ENCODE data around the gene ARHGAP44. TPM values are rescaled to one million over a fixed set of nuclear protein-coding genes. Genes with fewer than 3 reads are reported as not detected.

Gene ARHGAP44
- polyA plus RNA-seq, 1 donor from 2014 or later: 5.9 TPM

DNA sequence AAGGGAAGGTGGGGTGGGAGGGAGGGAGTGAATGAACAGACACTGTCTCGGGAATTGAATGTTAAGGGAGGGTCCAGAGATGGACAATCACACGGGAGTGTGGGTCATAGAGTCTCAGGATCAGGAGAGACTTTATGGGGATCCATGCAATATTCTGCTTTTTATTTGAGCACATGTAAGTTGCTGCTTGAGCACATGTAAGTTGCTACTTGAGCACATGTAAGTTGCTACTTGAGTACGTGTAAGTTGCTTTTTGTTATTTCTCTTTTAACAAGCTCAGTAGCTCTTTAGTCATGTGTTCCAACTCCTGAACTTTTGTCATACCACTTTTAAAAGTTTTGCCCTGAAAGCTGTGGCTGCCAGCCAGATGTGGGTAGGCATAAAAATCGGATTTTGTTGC lies 110.3 kb downstream of the ARHGAP44 start:
- Histone ChIP-seq H3K36me3 (ENCODE audit: insufficient read depth, low read length) (no peaks in the 10 kb centered on the region), H3K4me3 (ENCODE audit: low read length) (no peak overlapping the region), H4K20me1 (ENCODE audit: insufficient read depth) (no peaks in the 10 kb centered on the region), H3K9me2 (ENCODE audit: insufficient read depth, low read length) (no peaks in the 10 kb centered on the region), H3K27me3 (ENCODE audit: insufficient read depth, low read depth, low read length) (no peaks in the 10 kb centered on the region), H3K27ac (ENCODE audit: low read length) (no peak overlapping the region), H3K9ac (ENCODE audit: low read length) (no peak overlapping the region), H3K9me3 (ENCODE audit: low read length) (no peaks in the 10 kb centered on the region), H2AFZ (ENCODE audit: low read depth, low read length) (no peak overlapping the region), H3K4me2 (ENCODE audit: low read length) (no peak overlapping the region), H3F3A (ENCODE audit: insufficient read depth, low read length, poor library complexity, severe bottlenecking) (no peaks in the 10 kb centered on the region), H3K79me2 (replicated peaks; ENCODE audit: insufficient read depth, low read length) (no peaks in the 10 kb centered on the region)
- TF ChIP-seq TAF1 (IDR thresholded peaks at IDR 0.05; ENCODE audit: low read depth): no peak
- no peak for TF ChIP-seq POLR2AphosphoS5 (IDR thresholded peaks at IDR 0.05)
- TF ChIP-seq CTCF (IDR thresholded peaks at IDR 0.05; ENCODE audit: poor library complexity, severe bottlenecking): no peak
- TF ChIP-seq EZH2 (IDR thresholded peaks at IDR 0.05; ENCODE audit: borderline replicate concordance, insufficient read depth, low read length, poor library complexity, severe bottlenecking): no peak
- TF ChIP-seq, protein P1, sequence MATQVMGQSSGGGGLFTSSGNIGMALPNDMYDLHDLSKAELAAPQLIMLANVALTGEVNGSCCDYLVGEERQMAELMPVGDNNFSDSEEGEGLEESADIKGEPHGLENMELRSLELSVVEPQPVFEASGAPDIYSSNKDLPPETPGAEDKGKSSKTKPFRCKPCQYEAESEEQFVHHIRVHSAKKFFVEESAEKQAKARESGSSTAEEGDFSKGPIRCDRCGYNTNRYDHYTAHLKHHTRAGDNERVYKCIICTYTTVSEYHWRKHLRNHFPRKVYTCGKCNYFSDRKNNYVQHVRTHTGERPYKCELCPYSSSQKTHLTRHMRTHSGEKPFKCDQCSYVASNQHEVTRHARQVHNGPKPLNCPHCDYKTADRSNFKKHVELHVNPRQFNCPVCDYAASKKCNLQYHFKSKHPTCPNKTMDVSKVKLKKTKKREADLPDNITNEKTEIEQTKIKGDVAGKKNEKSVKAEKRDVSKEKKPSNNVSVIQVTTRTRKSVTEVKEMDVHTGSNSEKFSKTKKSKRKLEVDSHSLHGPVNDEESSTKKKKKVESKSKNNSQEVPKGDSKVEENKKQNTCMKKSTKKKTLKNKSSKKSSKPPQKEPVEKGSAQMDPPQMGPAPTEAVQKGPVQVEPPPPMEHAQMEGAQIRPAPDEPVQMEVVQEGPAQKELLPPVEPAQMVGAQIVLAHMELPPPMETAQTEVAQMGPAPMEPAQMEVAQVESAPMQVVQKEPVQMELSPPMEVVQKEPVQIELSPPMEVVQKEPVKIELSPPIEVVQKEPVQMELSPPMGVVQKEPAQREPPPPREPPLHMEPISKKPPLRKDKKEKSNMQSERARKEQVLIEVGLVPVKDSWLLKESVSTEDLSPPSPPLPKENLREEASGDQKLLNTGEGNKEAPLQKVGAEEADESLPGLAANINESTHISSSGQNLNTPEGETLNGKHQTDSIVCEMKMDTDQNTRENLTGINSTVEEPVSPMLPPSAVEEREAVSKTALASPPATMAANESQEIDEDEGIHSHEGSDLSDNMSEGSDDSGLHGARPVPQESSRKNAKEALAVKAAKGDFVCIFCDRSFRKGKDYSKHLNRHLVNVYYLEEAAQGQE (IDR thresholded peaks at IDR 0.05; ENCODE audit: borderline replicate concordance): no peak
- TF ChIP-seq SMC3 (conservative IDR thresholded peaks at IDR 0.05; ENCODE audit: poor library complexity): no peak
- no peak for TF ChIP-seq RAD21 (conservative IDR thresholded peaks at IDR 0.05)
- no peak for TF ChIP-seq EP300 (conservative IDR thresholded peaks at IDR 0.05; ENCODE audit: poor library complexity, severe bottlenecking)
- no peak for TF ChIP-seq MXI1 (conservative IDR thresholded peaks at IDR 0.05; ENCODE audit: poor library complexity, severe bottlenecking)

- no peaks in the 10 kb centered on the region for H3F3A ChIP-seq (ENCODE audit: insufficient read depth, low read length, poor library complexity, severe bottlenecking)
- no peaks in the 10 kb centered on the region for H4K20me1 ChIP-seq (ENCODE audit: insufficient read depth)
- no peak overlapping the region for H3K9ac ChIP-seq (ENCODE audit: low read length)
- H2AFZ ChIP-seq (ENCODE audit: low read depth, low read length): no peak overlapping the region
- H3K79me2 ChIP-seq (replicated peaks; ENCODE audit: insufficient read depth, low read length): no peaks in the 10 kb centered on the region
- no peaks in the 10 kb centered on the region for H3K9me2 ChIP-seq (ENCODE audit: insufficient read depth, low read length)
- H3K36me3 ChIP-seq (ENCODE audit: insufficient read depth, low read length): no peaks in the 10 kb centered on the region
- H3K27ac ChIP-seq (ENCODE audit: low read length): no peak overlapping the region
- H3K4me3 ChIP-seq (ENCODE audit: low read length): no peak overlapping the region
- no peak overlapping the region for H3K4me2 ChIP-seq (ENCODE audit: low read length)
- TF ChIP-seq EZH2 (IDR thresholded peaks at IDR 0.05; ENCODE audit: borderline replicate concordance, insufficient read depth, low read length, poor library complexity, severe bottlenecking): no peak
- TF ChIP-seq EP300 (conservative IDR thresholded peaks at IDR 0.05; ENCODE audit: poor library complexity, severe bottlenecking): no peak
- TF ChIP-seq TAF1 (IDR thresholded peaks at IDR 0.05; ENCODE audit: low read depth): no peak
- TF ChIP-seq MXI1 (conservative IDR thresholded peaks at IDR 0.05; ENCODE audit: poor library complexity, severe bottlenecking): no peak
- no peak for TF ChIP-seq POLR2AphosphoS5 (IDR thresholded peaks at IDR 0.05)
- TF ChIP-seq, protein P1 (IDR thresholded peaks at IDR 0.05; ENCODE audit: borderline replicate concordance): no peak
- TF ChIP-seq CTCF (IDR thresholded peaks at IDR 0.05; ENCODE audit: poor library complexity, severe bottlenecking): no peak
- no peak for TF ChIP-seq RAD21 (conservative IDR thresholded peaks at IDR 0.05)
- TF ChIP-seq SMC3 (conservative IDR thresholded peaks at IDR 0.05; ENCODE audit: poor library complexity): no peak
- no peaks in the 10 kb centered on the region for H3K9me3 ChIP-seq (ENCODE audit: low read length)
- H3K27me3 ChIP-seq (ENCODE audit: insufficient read depth, low read depth, low read length): no peaks in the 10 kb centered on the region
Observed at GRCh38 chr17:12900474-12900873, 111.2 kb downstream of the ARHGAP44 start.
